IMR-90 (cell line): ENCODE results near the gene TOMM40. TPM values are rescaled to one million over a fixed set of nuclear protein-coding genes. Genes with fewer than 3 reads are reported as not detected.

Experiments
- ATAC-seq: fragments of 200-7000 bp; cut with Tn5 transposase; 2 replicates; pipeline ENCODE4 v1.9.1; 2020; ENCODE audit warnings: low read depth, mild to moderate bottlenecking, moderate library complexity
- Bru-seq: library from RNA; stranded (reverse); fragments of 400-500 nt; gene quantifications from one replicate; lab custom pipeline; 2021; lab: Mats Ljungman, UMichigan
- BruChase-seq, 2 experiments: library from RNA; stranded (reverse); fragments of 400-500 nt; gene quantifications; one replicate each; lab custom pipeline; 2021; lab: Mats Ljungman, UMichigan
- BruUV-seq: library from RNA; stranded (reverse); fragments of 400-500 nt; replicated peaks from 2 replicates; lab custom pipeline; 2021; lab: Mats Ljungman, UMichigan
- CTCF ChIA-PET: fragments of 300-600 bp; formaldehyde crosslinking; extraction: SDS; loops from one replicate; lab custom pipeline; 2021; ENCODE audit warnings: antibody characterized with exemption; lab: Yijun Ruan, JAX
- POLR2A ChIA-PET: fragments of 300-600 bp; sonication (Branson Sonifier 250); formaldehyde crosslinking; loops from one replicate; lab custom pipeline; 2022; ENCODE audit warnings: antibody characterized with exemption; ENCODE audit not compliant: unreplicated experiment; lab: Charles Lee
- DNase-seq: peaks from one replicate; pipeline ENCODE4 v3.0.0; 2013
- H2AFZ ChIP-seq: replicated peaks from 2 replicates; pipeline ENCODE3; 2013; ENCODE audit warnings: low read length, mild to moderate bottlenecking; ENCODE audit not compliant: poor library complexity
- H2AK5ac ChIP-seq: 2 replicates; pipeline ENCODE4 v1.6.1; 2013; ENCODE audit warnings: low read depth, low read length, inconsistent platforms
- H2AK9ac ChIP-seq: replicated peaks from 2 replicates; pipeline ENCODE3; 2013; ENCODE audit warnings: mild to moderate bottlenecking, low read depth, low read length, moderate library complexity; ENCODE audit not compliant: poor library complexity
- H2BK120ac ChIP-seq: 2 replicates; pipeline ENCODE4 v1.6.1; 2013; ENCODE audit warnings: low read depth, low read length, inconsistent platforms
- H2BK15ac ChIP-seq: 3 replicates; pipeline ENCODE4 v1.6.1; 2013; ENCODE audit warnings: low read depth, low read length, inconsistent platforms
- H2BK20ac ChIP-seq: 2 replicates; pipeline ENCODE4 v1.6.1; 2013; ENCODE audit warnings: low read depth, mild to moderate bottlenecking, inconsistent platforms, low read length, moderate library complexity
- H2BK5ac ChIP-seq: 2 replicates; pipeline ENCODE4 v1.6.1; 2013; ENCODE audit warnings: mild to moderate bottlenecking, low read depth, low read length, inconsistent platforms; ENCODE audit not compliant: poor library complexity, severe bottlenecking
- H3K14ac ChIP-seq: replicated peaks from 2 replicates; pipeline ENCODE4 v1.6.1; 2013; ENCODE audit warnings: low read depth, low read length, inconsistent platforms
- H3K18ac ChIP-seq: 2 replicates; pipeline ENCODE4 v1.6.1; 2013; ENCODE audit warnings: low read depth, low read length, control low read depth
- H3K23ac ChIP-seq: 2 replicates; pipeline ENCODE4 v1.6.1; 2013; ENCODE audit warnings: low read depth, low read length, inconsistent platforms
- H3K27ac ChIP-seq: 2 replicates; pipeline ENCODE4 v1.5.1; 2013; ENCODE audit warnings: mild to moderate bottlenecking, control low read depth, low read length; ENCODE audit not compliant: insufficient read depth
- H3K27me3 ChIP-seq: 2 replicates; pipeline ENCODE4 v1.6.1; 2013; ENCODE audit warnings: low read length; ENCODE audit not compliant: control insufficient read depth, insufficient read depth
- H3K36me3 ChIP-seq: 2 replicates; pipeline ENCODE4 v1.6.1; 2013; ENCODE audit warnings: low read length, mixed read lengths; ENCODE audit not compliant: control insufficient read depth, insufficient read depth
- H3K4ac ChIP-seq: 2 replicates; pipeline ENCODE4 v1.6.1; 2013; ENCODE audit warnings: low read depth, low read length, inconsistent platforms
- H3K4me1 ChIP-seq: 2 replicates; pipeline ENCODE4 v1.6.1; 2013; ENCODE audit warnings: low read length, mixed read lengths; ENCODE audit not compliant: control insufficient read depth, insufficient read depth
- H3K4me2 ChIP-seq: 2 replicates; pipeline ENCODE4 v1.6.1; 2013; ENCODE audit warnings: low read depth, mild to moderate bottlenecking, control low read depth, low read length, moderate library complexity
- H3K4me3 ChIP-seq: 2 replicates; pipeline ENCODE4 v1.5.1; 2013; ENCODE audit warnings: low read depth, mild to moderate bottlenecking, control low read depth, low read length, moderate library complexity; ENCODE audit not compliant: insufficient read depth
- H3K56ac ChIP-seq: 2 replicates; pipeline ENCODE4 v1.6.1; 2013; ENCODE audit warnings: low read length, inconsistent platforms; ENCODE audit not compliant: insufficient read depth; ENCODE audit errors: extremely low read depth
- H3K79me1 ChIP-seq, 2 experiments: 2 replicates each; pipeline ENCODE4 v1.6.1; 2013; ENCODE audit warnings: low read length in 2 of 2, inconsistent platforms in 1 of 2, low read depth in 1 of 2
- H3K9ac ChIP-seq: 2 replicates; pipeline ENCODE4 v1.6.1; 2013; ENCODE audit warnings: low read depth, low read length, control low read depth
- H3K9me1 ChIP-seq: 2 replicates; pipeline ENCODE4 v1.6.1; 2013; ENCODE audit warnings: low read length, inconsistent platforms; ENCODE audit not compliant: insufficient read depth
- H3K9me3 ChIP-seq: 2 replicates; pipeline ENCODE4 v1.6.1; 2013; ENCODE audit warnings: low read length; ENCODE audit not compliant: control insufficient read depth, insufficient read depth
- H4K20me1 ChIP-seq: 2 replicates; pipeline ENCODE4 v1.6.1; 2013; ENCODE audit warnings: low read length, inconsistent platforms; ENCODE audit not compliant: insufficient read depth
- H4K5ac ChIP-seq: 2 replicates; pipeline ENCODE4 v1.6.1; 2013; ENCODE audit warnings: mild to moderate bottlenecking, low read depth, low read length, control low read depth
- H4K8ac ChIP-seq, 2 experiments: 2 replicates each; pipeline ENCODE4 v1.6.1; 2013; ENCODE audit warnings: low read depth in 2 of 2, low read length in 2 of 2, control low read depth in 1 of 2, inconsistent platforms in 1 of 2
- H4K91ac ChIP-seq: 2 replicates; pipeline ENCODE4 v1.6.1; 2013; ENCODE audit warnings: low read depth, low read length, inconsistent platforms; ENCODE audit not compliant: insufficient read depth
- BHLHE40 ChIP-seq: fragments of 150-350 bp; IDR thresholded peaks from 2 replicates; pipeline ENCODE4 v1.6.1; 2016; ENCODE audit warnings: mild to moderate bottlenecking, low read depth, low read length
- CTCF ChIP-seq: conservative IDR thresholded peaks from 2 replicates; pipeline ENCODE4 v1.5.1; 2012; ENCODE audit warnings: mild to moderate bottlenecking, low read depth, low read length, improper control_type of control experiment
- FOS ChIP-seq: fragments of 150-350 bp; IDR thresholded peaks from 2 replicates; pipeline ENCODE4 v1.6.1; 2016; ENCODE audit warnings: low read depth, low read length
- MAFK ChIP-seq: IDR thresholded peaks from 2 replicates; pipeline ENCODE4 v1.6.1; 2012; ENCODE audit warnings: low read depth, low read length, improper control_type of control experiment
- MAZ ChIP-seq: IDR thresholded peaks from 2 replicates; pipeline ENCODE4 v1.6.1; 2012; ENCODE audit warnings: low read depth, mild to moderate bottlenecking, low read length, improper control_type of control experiment, moderate library complexity, borderline replicate concordance
- MXI1 ChIP-seq: IDR thresholded peaks from 2 replicates; pipeline ENCODE4 v1.6.1; 2012; ENCODE audit warnings: low read depth, mild to moderate bottlenecking, low read length, moderate library complexity, borderline replicate concordance
- POLR2A ChIP-seq: IDR thresholded peaks from 2 replicates; pipeline ENCODE4 v1.6.1; 2012; ENCODE audit warnings: mild to moderate bottlenecking, low read depth, low read length
- RAD21 ChIP-seq: IDR thresholded peaks from 2 replicates; pipeline ENCODE4 v1.6.1; 2012; ENCODE audit warnings: low read length, improper control_type of control experiment
- WGBS, 2 experiments: methylation state at CpG; one replicate each; pipeline versions ENCODE4 v1.1.5 to v1.1.7; 2013; ENCODE audit warnings: missing lambda C conversion rate in 2 of 2; ENCODE audit not compliant: insufficient read length in 1 of 2; ENCODE audit errors: extremely low coverage in 2 of 2; 5-methylcytosine and 5-hydroxymethylcytosine counted together
- dilution Hi-C: fragments of 300-500 bp; cut with HindIII; formaldehyde crosslinking; loops from one replicate; pipeline ENCODE4 v1.14.3; 2018; ENCODE audit warnings: low sequenced_read_pairs; ENCODE audit not compliant: unreplicated experiment
- in situ Hi-C: fragments of 300-500 bp; cut with MboI; formaldehyde crosslinking; loops from 3 replicates; pipeline ENCODE4 v1.14.3; 2019; ENCODE audit warnings: low sequenced_read_pairs, inconsistent platforms, mixed read lengths
- intact Hi-C: fragments of 100-400 bp; cut with micrococcal nuclease; formaldehyde crosslinking; loops from 2 replicates; pipeline ENCODE4 v1.10.0; 2022
- long read RNA-seq: library from polyadenylated mRNA; unstranded; transcript quantifications from one replicate; pipeline ENCODE4 v2.0.0, GENCODE V29; 2021; ENCODE audit not compliant: unreplicated experiment
- polyA plus RNA-seq, 3 experiments: library from polyadenylated mRNA; depleted of rRNA; stranded (reverse); fragments of >200 nt; gene quantifications; 2 replicates each; pipeline ENCODE4 v1.2.3, GENCODE V29; 2012; ENCODE audit warnings: low replicate concordance in 1 of 3
- total RNA-seq: library from RNA; depleted of rRNA; stranded (reverse); fragments of >200 nt; gene quantifications from 2 replicates; pipeline ENCODE4 v1.2.3, GENCODE V29; 2012; rRNA removed
- TF ChIP-seq, protein P1 (sequence below): fragments of 150-350 bp; IDR thresholded peaks from 2 replicates; pipeline ENCODE4 v1.6.1; 2017; ENCODE audit warnings: mild to moderate bottlenecking, antibody characterized with exemption, low read length, low read depth

The TOMM40 gene
- 51.4 and 54.8 TPM in 2 replicates for total RNA-seq
- polyA plus RNA-seq (2012; rRNA removed): 62.6 and 71.9 TPM in 2 replicates
- 33.4 and 81.9 TPM in 2 replicates for polyA plus RNA-seq (2012; cell fraction: cytosol; rRNA removed)
- 31.9 and 65.2 TPM in 2 replicates for polyA plus RNA-seq (2012; cell fraction: nucleus; rRNA removed; ENCODE audit: low replicate concordance)
- Bru-seq, nascent RNA: percentile 69 among the genes with signal in this experiment
- percentile 63 among the genes with signal in this experiment for BruChase-seq, experiment 1, labeled RNA remaining after a 6-hour chase
- BruChase-seq, experiment 2, labeled RNA remaining after a 2-hour chase: percentile 56 among the genes with signal in this experiment
- long read RNA-seq, transcript TOMM40-202 (10 exons, 1,709 nt): major isoform, 96 of 174 reads
- long read RNA-seq, transcript TOMM40-201 (10 exons, 1,707 nt): minor isoform, 21 of 174 reads
- long read RNA-seq, transcript TOMM40-203 (9 exons, 1,725 nt): minor isoform, 41 of 174 reads
- long read RNA-seq, partial matches to known transcripts: 9 of 174 reads
- long read RNA-seq, other reads (novel, unspliced or antisense): 7 of 174 reads

GRCh38 chr19:44891016-44891882, at the start of gene TOMM40:
Gene TOMM40 (plus strand): TSS chr19:44891254. CDS start chr19:44891416, 162 bp downstream.
- H3K36me3 ChIP-seq: peaks cover 40% of the 10 kb centered on the region
- CTCF ChIA-PET: no interaction called here
- intact Hi-C loops: loop anchor here (1.0 to 2.0 kb wide), 2 partner anchors 44 to 60 kb away; partner anchors contain the start of gene NECTIN2

More at GRCh38 chr19:44891016-44891882, at the start of gene TOMM40:
- Histone ChIP-seq H4K20me1 (peaks cover 10% of the 10 kb centered on the region; the same call in 1 of the 2 replicates), H3K14ac (peak within 1 kb of the TSS; percentile 89), H3K4me3 (peak within 1 kb of the TSS; percentile 60), H2BK20ac (no peak within 1 kb of the TSS), H2AFZ (peak within 1 kb of the TSS; percentile 92), H2BK15ac (no peak within 1 kb of the TSS), H2AK5ac (peak within 1 kb of the TSS; percentile 82), H3K9ac (peak within 1 kb of the TSS; percentile 93), H2AK9ac (peak within 1 kb of the TSS; percentile 94), H3K23ac (peak within 1 kb of the TSS; percentile 32), H3K79me1 (peaks cover 13 to 34% of the 10 kb centered on the region in 2 experiments), H3K18ac (peak within 1 kb of the TSS; percentile 11; the same call in 1 of the 2 replicates), H3K9me1 (peaks cover 7% of the 10 kb centered on the region), H3K4ac (peak within 1 kb of the TSS; percentile 81), H3K4me1 (peaks cover 4% of the 10 kb centered on the region), H3K27me3 (no peaks in the 10 kb centered on the region), H4K5ac (peak within 1 kb of the TSS; percentile 40), H4K91ac (peak within 1 kb of the TSS; percentile 42; the same call in 1 of the 2 replicates), H3K56ac (peak within 1 kb of the TSS; percentile 74), H3K27ac (peak within 1 kb of the TSS; percentile 69), H3K4me2 (peak within 1 kb of the TSS; percentile 94), H2BK5ac (peak within 1 kb of the TSS; percentile 77), H3K9me3 (no peaks in the 10 kb centered on the region), H2BK120ac (no peak within 1 kb of the TSS; the same call in 1 of the 2 replicates), H4K8ac (peak within 1 kb of the TSS; percentile 49 to 94)
- POLR2A ChIA-PET: no interaction called here
- no TSS peak for BruUV-seq
- TF ChIP-seq MXI1 (peak; percentile 86), POLR2A (peak; percentile 56; the same call in 1 of the 2 replicates), CTCF (peak; percentile 7; the same call in 1 of the 2 replicates), RAD21 (no peak), MAZ (0 out of 2 replicates have a peak, but pooled peaks have one; percentile 37), FOS (no peak), MAFK (no peak), BHLHE40 (peak; percentile 17; the same call in 1 of the 2 replicates)
- TF ChIP-seq, protein P1, sequence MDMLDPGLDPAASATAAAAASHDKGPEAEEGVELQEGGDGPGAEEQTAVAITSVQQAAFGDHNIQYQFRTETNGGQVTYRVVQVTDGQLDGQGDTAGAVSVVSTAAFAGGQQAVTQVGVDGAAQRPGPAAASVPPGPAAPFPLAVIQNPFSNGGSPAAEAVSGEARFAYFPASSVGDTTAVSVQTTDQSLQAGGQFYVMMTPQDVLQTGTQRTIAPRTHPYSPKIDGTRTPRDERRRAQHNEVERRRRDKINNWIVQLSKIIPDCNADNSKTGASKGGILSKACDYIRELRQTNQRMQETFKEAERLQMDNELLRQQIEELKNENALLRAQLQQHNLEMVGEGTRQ: peak; percentile 32; the same call in 1 of the 2 replicates
- ATAC-seq: peak; percentile 0
- DNase-seq: peak; percentile 100
- dilution Hi-C loops: no loop called here
- in situ Hi-C loops: no loop called here
- 0% methylated on average over 39 of the region's 81 CpGs; no CpG with 5 or more reads in 1 of the 2 experiments for WGBS, 2 experiments
